ES-I3 (cell line): Measurements from ENCODE around the gene SGMS1.
A peak's percentile ranks its signal among the peaks of the same experiment; 100 is the strongest.
"Not testable (repeated sequence)": the region's sequence is repeated elsewhere in the genome, so short reads cannot be mapped to it uniquely, and the experiment has no call there.

ENCODE experiments used
- H3K36me3 ChIP-seq: 2 replicates; pipeline ENCODE4 v1.6.1; 2013; ENCODE audit warnings: mild to moderate bottlenecking, low read length, control low read depth, moderate library complexity; ENCODE audit not compliant: insufficient read depth
- H3K4me1 ChIP-seq: 2 replicates; pipeline ENCODE4 v1.6.1; 2013; ENCODE audit warnings: mild to moderate bottlenecking, control low read depth, low read length; ENCODE audit not compliant: insufficient read depth
- H3K9ac ChIP-seq: 2 replicates; pipeline ENCODE4 v1.6.1; 2013; ENCODE audit warnings: low read depth, mild to moderate bottlenecking, low read length, moderate library complexity
- H3K9me3 ChIP-seq: 2 replicates; pipeline ENCODE4 v1.6.1; 2013; ENCODE audit warnings: mild to moderate bottlenecking, low read length, moderate library complexity; ENCODE audit not compliant: control insufficient read depth, insufficient read depth

Gene SGMS1

DNA sequence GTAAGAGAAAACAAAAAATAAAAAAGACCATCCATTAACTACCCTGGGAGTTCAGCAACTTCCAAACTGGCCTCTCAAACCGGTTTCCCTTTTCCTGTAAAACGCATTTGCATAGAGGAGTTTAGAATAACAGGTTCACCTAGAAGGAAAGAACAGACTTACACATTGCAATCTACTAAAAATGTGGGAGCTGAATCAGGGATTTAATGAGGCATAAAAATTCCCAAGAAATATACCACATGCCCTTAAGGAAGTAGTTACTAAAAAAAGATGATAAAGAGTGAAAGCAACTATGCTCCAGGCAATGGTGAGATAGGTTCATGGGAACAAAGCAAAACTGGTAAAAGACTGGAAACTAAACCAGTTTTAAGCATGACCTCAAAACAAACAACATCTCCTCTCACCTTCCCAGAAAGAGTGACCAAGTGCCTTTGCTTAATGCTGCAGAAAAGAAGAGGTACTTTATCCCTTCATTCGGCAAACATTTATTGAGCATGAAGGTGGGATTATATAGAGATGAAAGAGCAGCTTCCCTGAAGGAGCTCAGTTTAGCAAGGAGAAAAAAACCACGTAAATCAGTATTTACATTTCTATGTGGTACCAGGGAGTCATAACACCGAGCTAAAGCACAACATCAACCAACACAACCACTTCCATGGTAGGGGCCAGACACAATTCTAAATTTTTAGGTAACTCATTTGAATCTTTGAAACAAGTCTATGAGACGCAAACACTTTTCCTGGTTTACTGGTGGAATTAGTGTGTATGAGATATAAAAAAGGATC, 152.8 kb downstream of the SGMS1 start:
- no peaks in the 10 kb centered on the region for H3K36me3 ChIP-seq
- H3K9me3 ChIP-seq = no peaks in the 10 kb centered on the region
- peaks cover 19% of the 10 kb centered on the region for H3K4me1 ChIP-seq
- 0 out of 2 replicates have a peak overlapping the region, but pooled peaks have one; percentile 11 for H3K9ac ChIP-seq

GRCh38 chr10:50470345-50470744, 153.4 kb downstream of the SGMS1 start:
- 0 out of 2 replicates have a peak overlapping the region, but pooled peaks have one; percentile 11 for H3K9ac ChIP-seq

DNA sequence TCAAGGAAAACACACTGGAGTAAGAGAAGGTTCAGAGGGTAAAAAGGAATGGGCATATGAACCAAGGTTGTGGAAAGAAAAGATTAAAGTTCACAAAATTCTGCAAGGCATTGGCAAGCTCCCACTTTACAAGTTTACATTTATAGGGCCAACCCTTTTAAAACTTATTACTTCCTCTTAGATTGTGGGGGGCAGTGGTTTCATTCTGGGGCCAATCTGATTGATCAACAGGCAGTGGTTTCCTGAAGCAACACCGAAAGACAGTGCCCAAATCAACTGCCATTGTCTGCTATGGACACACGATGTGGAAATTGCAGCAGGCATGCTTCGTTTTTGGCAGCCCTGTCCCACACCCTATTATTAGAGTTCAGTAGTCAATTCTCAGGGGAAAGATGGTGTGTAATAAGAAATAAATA, 154.0 kb downstream of the SGMS1 start:
- no peak overlapping the region for H3K9ac ChIP-seq
- no peaks in the 10 kb centered on the region for H3K9me3 ChIP-seq
- no peaks in the 10 kb centered on the region for H3K36me3 ChIP-seq
- H3K4me1 ChIP-seq = peaks cover 19% of the 10 kb centered on the region

More at GRCh38 chr10:50470345-50470744, 153.4 kb downstream of the SGMS1 start:
- Histone ChIP-seq H3K36me3 (no peaks in the 10 kb centered on the region), H3K9me3 (no peaks in the 10 kb centered on the region), H3K4me1 (peaks cover 19% of the 10 kb centered on the region)

DNA sequence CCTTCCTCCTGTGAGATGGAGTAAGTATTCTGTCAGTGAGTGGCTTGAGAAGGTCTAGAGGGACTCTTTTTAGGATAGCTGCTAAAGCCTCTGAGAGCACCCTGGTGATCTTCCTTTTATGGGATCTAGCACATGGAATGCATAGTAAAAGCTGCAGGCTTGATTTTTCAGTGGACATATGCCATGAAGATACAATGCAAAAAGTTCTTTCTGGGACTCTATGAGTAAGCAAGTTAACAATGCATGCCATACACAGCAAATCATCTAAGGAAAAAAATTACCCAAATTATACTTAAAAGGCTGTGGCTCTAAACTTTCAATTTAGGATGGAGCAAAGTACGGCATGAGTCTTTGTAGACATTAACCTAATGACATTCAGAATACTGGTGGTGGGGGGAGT, 154.5 kb downstream of the SGMS1 start:
- Histone ChIP-seq H3K36me3 (no peaks in the 10 kb centered on the region), H3K9ac (no peak overlapping the region), H3K9me3 (no peaks in the 10 kb centered on the region)

GRCh38 chr10:50467209-50467608, 156.5 kb downstream of the SGMS1 start:
- H3K4me1 ChIP-seq = peaks cover 19% of the 10 kb centered on the region
- no peaks in the 10 kb centered on the region for H3K9me3 ChIP-seq
- H3K9ac ChIP-seq = no peak overlapping the region
- H3K36me3 ChIP-seq = no peaks in the 10 kb centered on the region

More for the DNA sequence above, 154.5 kb downstream of the SGMS1 start:
- H3K4me1 ChIP-seq = peaks cover 19% of the 10 kb centered on the region

- Histone ChIP-seq H3K4me1 (no peaks in the 10 kb centered on the region), H3K36me3 (no peaks in the 10 kb centered on the region), H3K9me3 (no peaks in the 10 kb centered on the region)
Measured at GRCh38 chr10:50464004-50464409, 159.7 kb downstream of the SGMS1 start.

DNA sequence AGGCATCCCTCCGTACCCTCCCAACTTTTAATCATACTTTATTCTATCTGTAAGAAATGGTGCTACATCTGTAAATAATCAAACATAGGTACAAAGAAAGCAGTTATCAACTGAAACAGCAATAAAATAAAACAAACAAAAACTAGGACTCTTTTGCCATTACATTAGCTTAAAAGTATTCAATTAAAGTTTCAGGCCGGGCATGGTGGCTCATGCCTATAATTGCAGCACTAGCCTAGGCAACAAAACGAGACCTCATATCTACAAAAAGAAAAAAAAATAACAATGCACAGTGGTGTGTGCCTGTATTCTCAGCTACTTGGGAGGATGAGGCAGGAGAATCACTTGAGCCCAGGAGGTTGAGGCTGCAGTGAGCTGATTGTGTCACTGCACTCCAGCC, 161.9 kb downstream of the SGMS1 start:
- no peaks in the 10 kb centered on the region for H3K9me3 ChIP-seq
- H3K9ac ChIP-seq = no peak overlapping the region
- H3K36me3 ChIP-seq = no peaks in the 10 kb centered on the region
- no peaks in the 10 kb centered on the region for H3K4me1 ChIP-seq

More at GRCh38 chr10:50464004-50464409, 159.7 kb downstream of the SGMS1 start:
- no peak overlapping the region for H3K9ac ChIP-seq

- no peaks in the 10 kb centered on the region for H3K9me3 ChIP-seq
- no peaks in the 10 kb centered on the region for H3K4me1 ChIP-seq
- no peaks in the 10 kb centered on the region for H3K36me3 ChIP-seq
- H3K9ac ChIP-seq = no peak overlapping the region
Measured at GRCh38 chr10:50461123-50461522, 162.6 kb downstream of the SGMS1 start.

DNA sequence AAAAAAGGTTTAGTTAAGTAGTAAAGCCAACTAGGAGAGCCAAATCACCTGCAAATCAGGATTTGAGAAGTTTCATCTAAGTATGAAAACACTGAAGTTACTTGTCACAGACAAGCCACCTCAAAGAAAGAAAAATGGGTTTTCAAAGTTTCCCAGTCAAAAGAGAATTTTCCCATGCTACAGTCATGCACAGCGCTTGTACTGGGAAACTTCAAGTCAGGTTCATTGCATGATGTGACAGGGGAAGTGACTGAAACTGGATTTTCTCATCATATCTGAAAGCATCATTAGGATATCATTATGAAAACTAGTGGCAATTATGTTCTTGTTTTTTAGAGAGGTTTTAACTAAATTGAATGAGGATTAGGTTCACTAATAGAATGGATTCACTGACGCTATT, 167.0 kb downstream of the SGMS1 start:
- no peaks in the 10 kb centered on the region for H3K36me3 ChIP-seq
- no peaks in the 10 kb centered on the region for H3K4me1 ChIP-seq
- no peak overlapping the region for H3K9ac ChIP-seq
- no peaks in the 10 kb centered on the region for H3K9me3 ChIP-seq

DNA sequence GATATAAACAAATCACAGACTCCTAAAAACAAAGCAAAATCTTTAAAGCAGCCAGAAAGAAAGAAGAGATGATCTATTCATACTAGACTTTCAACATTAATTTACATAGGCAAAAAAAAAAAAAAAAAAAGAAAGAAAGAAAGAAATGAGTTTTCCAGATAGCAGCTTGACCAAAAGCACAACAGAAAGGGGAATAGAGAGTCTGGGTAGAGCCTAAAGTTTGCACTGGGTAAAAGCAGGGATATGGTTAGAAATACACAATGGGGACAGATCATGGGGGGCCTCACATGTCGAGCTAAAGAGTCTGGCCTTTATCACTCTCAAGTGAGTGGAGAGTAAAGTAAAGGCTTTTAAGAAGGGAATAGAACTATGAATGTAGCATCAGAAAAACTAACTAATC, 169.8 kb downstream of the SGMS1 start:
- Histone ChIP-seq H3K9me3 (no peaks in the 10 kb centered on the region), H3K9ac (no peak overlapping the region), H3K4me1 (no peaks in the 10 kb centered on the region), H3K36me3 (no peaks in the 10 kb centered on the region)

- Histone ChIP-seq H3K9ac (no peak overlapping the region), H3K9me3 (no peaks in the 10 kb centered on the region), H3K36me3 (no peaks in the 10 kb centered on the region), H3K4me1 (no peaks in the 10 kb centered on the region)
Measured at GRCh38 chr10:50452603-50453002, 171.2 kb downstream of the SGMS1 start.

DNA sequence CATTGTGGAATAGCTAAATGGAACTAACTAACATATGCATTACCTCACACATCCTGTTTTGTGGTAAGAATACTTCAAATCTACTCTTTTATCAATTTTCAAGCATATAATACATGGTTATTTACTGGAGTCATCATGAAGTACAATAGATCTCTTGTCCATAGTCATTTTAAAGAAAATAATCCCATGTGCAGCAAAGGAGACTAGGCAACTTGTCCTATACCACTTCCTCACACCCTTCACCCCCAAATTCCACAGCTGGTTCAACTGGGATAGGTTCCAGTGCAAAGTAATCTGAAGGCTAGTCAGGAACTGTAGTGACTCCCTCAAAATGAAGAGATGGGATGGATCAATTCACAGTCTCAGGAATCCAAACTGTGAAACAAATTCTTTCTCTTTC, 176.1 kb downstream of the SGMS1 start:
- Histone ChIP-seq H3K9ac (no peak overlapping the region), H3K36me3 (no peaks in the 10 kb centered on the region), H3K4me1 (no peaks in the 10 kb centered on the region), H3K9me3 (peaks cover 2% of the 10 kb centered on the region; the same call in 1 of the 2 replicates)

DNA sequence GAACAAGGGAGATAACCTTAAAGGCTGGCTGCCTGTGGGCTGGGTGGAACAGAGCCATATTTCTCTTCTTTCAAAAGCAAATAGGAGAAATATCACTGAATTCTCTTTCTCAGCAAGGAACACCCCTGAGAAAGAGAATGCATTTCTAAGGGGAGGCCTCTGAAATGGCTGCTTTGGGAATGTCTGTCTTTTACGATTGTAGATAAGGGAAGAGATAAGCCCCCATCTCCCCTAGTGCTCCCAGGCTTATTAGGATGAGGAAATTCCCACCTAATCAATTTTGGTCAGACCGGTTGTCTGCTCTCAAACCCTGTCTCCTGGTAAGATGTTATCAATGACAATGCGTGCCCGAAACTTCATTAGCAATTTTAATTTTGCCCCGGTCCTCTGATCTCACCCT, 178.0 kb downstream of the SGMS1 start:
- not testable (repeated sequence) for H3K9me3 ChIP-seq, H3K36me3 ChIP-seq, H3K4me1 ChIP-seq, H3K9ac ChIP-seq

DNA sequence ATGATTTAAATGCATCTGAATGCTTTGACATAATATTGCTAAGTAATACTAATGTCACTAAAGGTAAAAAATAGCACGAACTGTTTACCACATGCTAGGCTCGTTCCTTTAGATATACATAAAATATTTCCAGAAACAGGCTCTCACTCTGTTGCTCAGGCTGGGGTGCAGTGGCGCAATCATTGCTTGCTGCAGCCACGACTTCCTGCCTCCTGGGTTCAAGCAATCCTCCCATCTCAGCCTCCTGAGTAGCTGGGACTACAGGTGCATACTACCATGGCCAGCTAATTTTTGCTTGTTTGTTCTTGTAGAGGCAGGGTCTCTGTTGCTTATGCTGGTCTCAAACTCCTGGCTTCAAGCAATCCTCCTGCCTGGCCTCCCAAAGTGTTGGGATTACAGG, 183.3 kb downstream of the SGMS1 start:
- Histone ChIP-seq H3K36me3 (no peaks in the 10 kb centered on the region), H3K4me1 (no peaks in the 10 kb centered on the region), H3K9ac (no peak overlapping the region), H3K9me3 (no peaks in the 10 kb centered on the region)

DNA sequence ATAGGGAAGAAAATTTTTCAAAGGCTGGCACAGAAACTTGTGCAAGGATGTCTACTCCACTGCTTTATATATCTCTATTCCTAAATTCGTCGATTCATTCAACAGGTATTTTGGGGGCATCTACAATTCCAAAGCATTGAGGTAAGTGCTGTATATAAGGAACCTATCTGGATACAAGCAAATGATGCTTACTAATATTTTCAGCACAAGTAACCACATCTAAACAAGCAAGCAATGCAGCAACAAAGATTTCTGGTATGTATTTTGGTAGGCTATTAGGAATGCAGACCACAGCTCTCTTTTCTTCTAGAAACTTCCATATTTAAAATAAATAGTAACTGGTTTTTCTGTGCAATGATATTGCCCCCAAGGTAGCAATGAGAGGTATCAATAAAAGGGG, 183.9 kb downstream of the SGMS1 start:
- no peaks in the 10 kb centered on the region for H3K9me3 ChIP-seq
- no peaks in the 10 kb centered on the region for H3K36me3 ChIP-seq
- no peak overlapping the region for H3K9ac ChIP-seq
- H3K4me1 ChIP-seq = no peaks in the 10 kb centered on the region
